WTC11 (cell line): ENCODE data around the gene RHOBTB1. TPM values are rescaled to one million over a fixed set of nuclear protein-coding genes. Genes with fewer than 3 reads are reported as not detected.

Experiments used
- ATAC-seq: fragments of 200-7000 bp; cut with Tn5 transposase; 2 replicates; pipeline ENCODE4 v1.10.0; 2021; ENCODE audit warnings: mild to moderate bottlenecking, moderate library complexity
- CTCF ChIA-PET: fragments of 300-600 bp; sonication (Branson Sonifier 250); formaldehyde crosslinking; loops from one replicate; lab custom pipeline; 2021; ENCODE audit warnings: antibody characterized with exemption; lab: Charles Lee
- POLR2A ChIA-PET: fragments of 350-600 bp; sonication (Branson Sonifier 250); formaldehyde crosslinking; loops from one replicate; lab custom pipeline; 2021; ENCODE audit warnings: antibody characterized with exemption; lab: Charles Lee
- DNase-seq: peaks from one replicate; pipeline ENCODE4 v3.0.0; 2021; ENCODE audit warnings: low spot score
- H3K27ac Mint-ChIP-seq: 2 replicates; pipeline ENCODE4 v1.8.0; 2021; ENCODE audit warnings: mixed read lengths
- H3K27me3 Mint-ChIP-seq: 2 replicates; pipeline ENCODE4 v1.8.0; 2021; ENCODE audit warnings: low read depth, mild to moderate bottlenecking, moderate library complexity, mixed read lengths
- H3K36me3 Mint-ChIP-seq: 2 replicates; pipeline ENCODE4 v1.8.0; 2021; ENCODE audit warnings: mixed read lengths
- H3K4me1 Mint-ChIP-seq: 2 replicates; pipeline ENCODE4 v1.8.0; 2022; ENCODE audit warnings: mixed read lengths
- H3K4me3 Mint-ChIP-seq: 2 replicates; pipeline ENCODE4 v1.8.0; 2021; ENCODE audit warnings: mild to moderate bottlenecking, moderate library complexity, mixed read lengths
- H3K9me3 Mint-ChIP-seq: 2 replicates; pipeline ENCODE4 v1.8.0; 2021; ENCODE audit warnings: mixed read lengths
- AFF4 ChIP-seq: sonication (generic); formaldehyde crosslinking; IDR thresholded peaks from 2 replicates; pipeline ENCODE4 v1.8.1; 2023; ENCODE audit warnings: mild to moderate bottlenecking, missing genetic modification reagents, borderline replicate concordance
- CBFB ChIP-seq: sonication (generic); formaldehyde crosslinking; IDR thresholded peaks from 2 replicates; pipeline ENCODE4 v1.8.1; 2022; ENCODE audit warnings: mild to moderate bottlenecking, low read depth, missing genetic modification reagents
- CREM ChIP-seq: sonication (generic); formaldehyde crosslinking; IDR thresholded peaks from 2 replicates; pipeline ENCODE4 v1.8.1; 2022; ENCODE audit warnings: mild to moderate bottlenecking, missing genetic modification reagents, moderate library complexity
- E2F4 ChIP-seq: sonication (generic); formaldehyde crosslinking; IDR thresholded peaks from 2 replicates; pipeline ENCODE4 v1.8.1; 2022; ENCODE audit warnings: low read depth, mild to moderate bottlenecking, moderate library complexity, missing genetic modification reagents, borderline replicate concordance
- E2F5 ChIP-seq: sonication (generic); formaldehyde crosslinking; IDR thresholded peaks from 2 replicates; pipeline ENCODE4 v1.8.1; 2022; ENCODE audit warnings: mild to moderate bottlenecking, moderate library complexity, missing genetic modification reagents
- ELF4 ChIP-seq: sonication (generic); formaldehyde crosslinking; IDR thresholded peaks from 2 replicates; pipeline ENCODE4 v1.8.1; 2022; ENCODE audit warnings: low read depth, mild to moderate bottlenecking, moderate library complexity, missing genetic modification reagents
- ETV6 ChIP-seq: sonication (generic); formaldehyde crosslinking; IDR thresholded peaks from 2 replicates; pipeline ENCODE4 v1.8.1; 2022; ENCODE audit warnings: mild to moderate bottlenecking, missing genetic modification reagents
- JUN ChIP-seq: sonication (generic); formaldehyde crosslinking; IDR thresholded peaks from 2 replicates; pipeline ENCODE4 v1.8.0; 2023; ENCODE audit warnings: mild to moderate bottlenecking, missing genetic modification reagents
- KAT7 ChIP-seq: sonication (generic); formaldehyde crosslinking; IDR thresholded peaks from 2 replicates; pipeline ENCODE4 v1.8.1; 2023; ENCODE audit warnings: missing genetic modification reagents, mild to moderate bottlenecking, borderline replicate concordance
- NFE2L1 ChIP-seq: sonication (generic); formaldehyde crosslinking; IDR thresholded peaks from 2 replicates; pipeline ENCODE4 v1.8.1; 2023; ENCODE audit warnings: missing genetic modification reagents
- RELA ChIP-seq: sonication (generic); formaldehyde crosslinking; IDR thresholded peaks from 2 replicates; pipeline ENCODE4 v1.8.1; 2022; ENCODE audit warnings: missing genetic modification reagents, mild to moderate bottlenecking, borderline replicate concordance
- RORB ChIP-seq: fragments of 250-450 bp; sonication (Bioruptor Pico); IDR thresholded peaks from 2 replicates; pipeline ENCODE4 v1.9.0; 2021; ENCODE audit warnings: mild to moderate bottlenecking
- ZMAT4 ChIP-seq: fragments of 250-450 bp; sonication (Bioruptor Pico); IDR thresholded peaks from 2 replicates; pipeline ENCODE4 v1.9.0; 2021; ENCODE audit warnings: mild to moderate bottlenecking
- total RNA-seq: library from RNA; stranded (reverse); gene quantifications from 3 replicates; pipeline ENCODE4 v1.2.3, GENCODE V29; 2021

The RHOBTB1 gene
- total RNA-seq, 1 experiment from 2014 or later, result 6.9 TPM

GRCh38 chr10:60953420-60953819 is 9.4 kb upstream of the RHOBTB1 start:
- Mint-ChIP-seq H3K4me1 (no peaks in the 10 kb centered on the region), H3K4me3 (no peak overlapping the region), H3K27ac (no peak overlapping the region), H3K27me3 (no peaks in the 10 kb centered on the region), H3K9me3 (no peaks in the 10 kb centered on the region), H3K36me3 (no peaks in the 10 kb centered on the region)
- TF ChIP-seq RORB (CRISPR knock-in tag) (no peak), ZMAT4 (no peak), NFE2L1 (CRISPR knock-in tag) (no peak), JUN (CRISPR knock-in tag) (no peak)
- ChIA-PET CTCF (no interaction called here), POLR2A (interaction anchor here (0.7 kb wide), 1 partner anchor 34 kb away, joined by 3 read pairs; no protein-coding TSS in a partner anchor)
- DNase-seq, result no peak
- ATAC-seq, result no peak

GRCh38 chr10:60952846-60953220 is 8.8 kb upstream of the RHOBTB1 start:
- ATAC-seq, result no peak
- no peaks in the 10 kb centered on the region for H3K9me3 Mint-ChIP-seq
- H3K4me1 Mint-ChIP-seq, result no peaks in the 10 kb centered on the region
- TF ChIP-seq CBFB (CRISPR knock-in tag), result no peak
- TF ChIP-seq KAT7 (CRISPR knock-in tag), result no peak
- TF ChIP-seq CREM (CRISPR knock-in tag), result no peak
- no peak for TF ChIP-seq E2F5
- TF ChIP-seq, all 79 proteins: peak for 0
- H3K27ac Mint-ChIP-seq, result no peak overlapping the region
- H3K27me3 Mint-ChIP-seq, result no peaks in the 10 kb centered on the region
- H3K4me3 Mint-ChIP-seq, result no peak overlapping the region
- POLR2A ChIA-PET, result interaction anchor here (0.7 kb wide), 1 partner anchor 35 kb away, joined by 3 read pairs; no protein-coding TSS in a partner anchor
- CTCF ChIA-PET, result no interaction called here
- DNase-seq, result no peak
- no peaks in the 10 kb centered on the region for H3K36me3 Mint-ChIP-seq

- POLR2A ChIA-PET, result no interaction called here
- no peaks in the 10 kb centered on the region for H3K36me3 Mint-ChIP-seq
- no peaks in the 10 kb centered on the region for H3K27me3 Mint-ChIP-seq
- DNase-seq (no peak), ATAC-seq (no peak)
- H3K27ac Mint-ChIP-seq, result no peak overlapping the region
- H3K4me1 Mint-ChIP-seq, result no peaks in the 10 kb centered on the region
- CTCF ChIA-PET, result no interaction called here
- TF ChIP-seq ELF4 (CRISPR knock-in tag) (no peak), RELA (no peak), AFF4 (CRISPR knock-in tag) (no peak), ETV6 (CRISPR knock-in tag) (no peak), E2F4 (no peak)
- H3K9me3 Mint-ChIP-seq, result no peaks in the 10 kb centered on the region
- no peak overlapping the region for H3K4me3 Mint-ChIP-seq
These were observed 8.3 kb upstream of the RHOBTB1 start for GRCh38 chr10:60952067-60952845.
